Esophagus muscularis mucosa (tissue), 4 donors: ENCODE results near the gene SFRP5. TPM values are rescaled to one million over a fixed set of nuclear protein-coding genes. Genes with fewer than 3 reads are reported as not detected.

ENCODE experiments used
- DNase-seq: peaks from one replicate; pipeline ENCODE4 v3.0.0-alpha.2; 2017; ENCODE audit errors: extremely low spot score
- H3K27ac ChIP-seq, 4 donors: fragments of 200-600 bp; sonication (generic); replicated peaks in 1 of 4; 1 replicate in 3 of 4; 2 replicates in 1 of 4; pipeline ENCODE4 v1.5.1; 2016 to 2019; ENCODE audit warnings: mild to moderate bottlenecking in 1 of 4
- H3K27me3 ChIP-seq, 4 donors: fragments of 200-600 bp; sonication (generic); one replicate each; pipeline versions ENCODE4 v1.5.1 to v1.6.0; 2016 to 2019
- H3K36me3 ChIP-seq, 4 donors: fragments of 200-600 bp; sonication (generic); one replicate each; pipeline ENCODE4 v1.5.1; 2016 to 2019
- H3K4me1 ChIP-seq, 4 donors: fragments of 200-600 bp; sonication (generic); one replicate each; pipeline ENCODE4 v1.5.1; 2016 to 2019
- H3K4me3 ChIP-seq, 4 donors: fragments of 200-600 bp; sonication (generic); 1 replicate in 2 of 4; 2 replicates in 2 of 4; pipeline ENCODE4 v1.5.1; 2016 to 2019; ENCODE audit warnings: mild to moderate bottlenecking in 4 of 4, moderate library complexity in 1 of 4
- H3K9me3 ChIP-seq, 4 donors: fragments of 200-600 bp; sonication (generic); 1 replicate in 3 of 4; 2 replicates in 1 of 4; pipeline ENCODE4 v1.5.1; 2016 to 2019
- CTCF ChIP-seq, 3 experiments: fragments of 200-600 bp in 2 of 3; fragments of 450-650 bp in 1 of 3; sonication (generic) in 2 of 3; IDR thresholded peaks; one replicate each; pipeline ENCODE4 v1.5.1; 2017 to 2019; ENCODE audit warnings: antibody characterized with exemption in 3 of 3, mild to moderate bottlenecking in 2 of 3, moderate library complexity in 1 of 3
- EP300 ChIP-seq: sonication (generic); formaldehyde crosslinking; IDR thresholded peaks from one replicate; pipeline ENCODE4 v1.6.1; 2017; ENCODE audit warnings: antibody characterized with exemption
- POLR2A ChIP-seq: fragments of 450-650 bp; IDR thresholded peaks from one replicate; pipeline ENCODE4 v1.6.1; 2017; ENCODE audit warnings: antibody characterized with exemption, moderate library complexity, mild to moderate bottlenecking, low read depth
- POLR2AphosphoS5 ChIP-seq, 2 donors: sonication (generic); formaldehyde crosslinking; IDR thresholded peaks; one replicate each; pipeline ENCODE4 v1.6.1; 2017; ENCODE audit warnings: antibody characterized with exemption in 2 of 2
- WGBS: methylation state at CpG from one replicate; pipeline ENCODE4 v1.1.5; 2018; 5-methylcytosine and 5-hydroxymethylcytosine counted together
- intact Hi-C: fragments of 100-400 bp; cut with DNase I; formaldehyde crosslinking; loops from one replicate; pipeline ENCODE4 v1.15.1; 2023
- total RNA-seq, 4 donors: library from RNA; depleted of rRNA; stranded (reverse); fragments of >200 nt; gene quantifications; one replicate each; pipeline versions ENCODE4 v1.1.0 to v1.2.1, GENCODE V29; 2016

The SFRP5 gene
- total RNA-seq, 4 donors from 2014 or later: 19.9 to 41.3 (median 34.8) TPM

- H3K27ac ChIP-seq: no peak overlapping the region
- no peak overlapping the region for H3K4me3 ChIP-seq
- no peaks in the 10 kb centered on the region for H3K9me3 ChIP-seq
- TF ChIP-seq CTCF (IDR thresholded peaks at IDR 0.05) (no peak), EP300 (no peak), POLR2AphosphoS5 (IDR thresholded peaks at IDR 0.05) (no peak), POLR2A (no peak)
- H3K27me3 ChIP-seq: peaks cover 0 to 66% (median 13%) of the 10 kb centered on the region in 4 donors
- intact Hi-C loops: no loop called here
- peaks cover 0 to 15% (median 11%) of the 10 kb centered on the region in 4 donors for H3K4me1 ChIP-seq
- no peaks in the 10 kb centered on the region for H3K36me3 ChIP-seq
- no peak for DNase-seq
- 86% methylated on average over 9 of the region's 9 CpGs for WGBS
These were observed 3.2 kb downstream of the SFRP5 start for GRCh38 chr10:97768322-97769315.

- DNase-seq: no peak
- H3K9me3 ChIP-seq: no peaks in the 10 kb centered on the region
- intact Hi-C loops: no loop called here
- H3K27me3 ChIP-seq: peaks cover 0 to 52% (median 13%) of the 10 kb centered on the region in 4 donors
- no peak overlapping the region for H3K27ac ChIP-seq
- WGBS: 87% methylated on average over 18 of the region's 22 CpGs
- peaks cover 3 to 7% (median 4%) of the 10 kb centered on the region in 4 donors for H3K36me3 ChIP-seq
- H3K4me1 ChIP-seq: peaks cover 6 to 16% (median 11%) of the 10 kb centered on the region in 4 donors
- TF ChIP-seq POLR2AphosphoS5 (IDR thresholded peaks at IDR 0.05) (no peak), EP300 (no peak), POLR2A (no peak)
- H3K4me3 ChIP-seq: no peak overlapping the region
These were observed 4.5 kb downstream of the SFRP5 start for GRCh38 chr10:97766996-97767924.

- Histone ChIP-seq H3K36me3 (peaks cover 9 to 16% (median 11%) of the 10 kb centered on the region in 4 donors), H3K27ac (no peak overlapping the region), H3K4me3 (no peak overlapping the region), H3K27me3 (peaks cover 0 to 42% (median 9%) of the 10 kb centered on the region in 4 donors), H3K4me1 (peaks cover 4 to 13% (median 6%) of the 10 kb centered on the region in 4 donors), H3K9me3 (no peaks in the 10 kb centered on the region)
- TF ChIP-seq EP300: no peak
- TF ChIP-seq POLR2A: no peak
- no peak for TF ChIP-seq POLR2AphosphoS5 (IDR thresholded peaks at IDR 0.05)
- TF ChIP-seq CTCF (IDR thresholded peaks at IDR 0.05): no peak
- WGBS: 79% methylated on average over 11 of the region's 13 CpGs
- DNase-seq: no peak
- intact Hi-C loops: no loop called here
These were observed 5.5 kb downstream of the SFRP5 start for GRCh38 chr10:97766106-97766810.

GRCh38 chr10:97765201-97765600, 6.6 kb downstream of the SFRP5 start:
- intact Hi-C loops: no loop called here

More at GRCh38 chr10:97765201-97765600, 6.6 kb downstream of the SFRP5 start:
- Histone ChIP-seq H3K36me3 (peaks cover 12 to 26% (median 21%) of the 10 kb centered on the region in 4 donors), H3K4me3 (no peak overlapping the region), H3K4me1 (peaks cover 0 to 6% (median 2%) of the 10 kb centered on the region in 4 donors), H3K9me3 (no peaks in the 10 kb centered on the region), H3K27me3 (peaks cover 0 to 31% (median 1%) of the 10 kb centered on the region in 4 donors), H3K27ac (no peak overlapping the region)
- DNase-seq: no peak
- 87% methylated on average over 14 of the region's 15 CpGs for WGBS
- no peak for TF ChIP-seq EP300
- TF ChIP-seq POLR2AphosphoS5 (IDR thresholded peaks at IDR 0.05): no peak
- no peak for TF ChIP-seq POLR2A
- no peak for TF ChIP-seq CTCF (IDR thresholded peaks at IDR 0.05)
